K562 (cell line): ENCODE data around the gene BTBD2. TPM values are rescaled to one million over a fixed set of nuclear protein-coding genes. Genes with fewer than 3 reads are reported as not detected.

Experiments
- ATF2 ChIP-seq: sonication (generic); formaldehyde crosslinking; IDR thresholded peaks from 2 replicates; pipeline ENCODE4 v1.8.1; 2022; ENCODE audit warnings: missing genetic modification reagents
- CHD1 ChIP-seq: fragments of 200-600 bp; sonication (generic); IDR thresholded peaks from one replicate; pipeline ENCODE4 v1.6.1; 2012; ENCODE audit warnings: mild to moderate bottlenecking, moderate library complexity, low read length, inconsistent platforms
- EP300 ChIP-seq: IDR thresholded peaks from 2 replicates; pipeline ENCODE4 v1.6.1; 2012; ENCODE audit warnings: low read length, improper control_type of control experiment
- HDAC3 ChIP-seq: fragments of 450-650 bp; IDR thresholded peaks from 2 replicates; pipeline ENCODE4 v1.6.1; 2018; ENCODE audit warnings: borderline replicate concordance, mild to moderate bottlenecking, moderate library complexity; ENCODE audit not compliant: partially characterized antibody
- HIVEP1 ChIP-seq: fragments of 250-450 bp; sonication (Bioruptor Pico); IDR thresholded peaks from 2 replicates; pipeline ENCODE4 v1.4.0; 2020; ENCODE audit warnings: mild to moderate bottlenecking
- KDM5B ChIP-seq: fragments of 200-600 bp; sonication (generic); IDR thresholded peaks from 2 replicates; pipeline ENCODE4 v1.6.1; 2012; ENCODE audit warnings: low read depth, mild to moderate bottlenecking, moderate library complexity, low read length, control low read depth, inconsistent platforms; ENCODE audit not compliant: insufficient replicate concordance
- L3MBTL2 ChIP-seq: fragments of 450-650 bp; IDR thresholded peaks from 2 replicates; pipeline ENCODE4 v1.6.1; 2016; ENCODE audit warnings: mild to moderate bottlenecking, moderate library complexity
- MCM5 ChIP-seq: fragments of 450-650 bp; IDR thresholded peaks from 2 replicates; pipeline ENCODE4 v1.6.1; 2016; ENCODE audit warnings: low read depth
- NCOA1 ChIP-seq: fragments of 450-650 bp; IDR thresholded peaks from 2 replicates; pipeline ENCODE4 v1.6.1; 2016; ENCODE audit warnings: low read depth
- NFE2L1 ChIP-seq: fragments of 450-650 bp; IDR thresholded peaks from 2 replicates; pipeline ENCODE4 v1.6.1; 2016; ENCODE audit warnings: missing genetic modification characterization, low read depth, mild to moderate bottlenecking, missing compliant biosample characterization, moderate library complexity, borderline replicate concordance
- NR3C1 ChIP-seq: sonication (generic); formaldehyde crosslinking; IDR thresholded peaks from 2 replicates; pipeline ENCODE4 v1.8.1; 2022; ENCODE audit warnings: missing genetic modification reagents
- RB1 ChIP-seq: fragments of 450-650 bp; IDR thresholded peaks from 2 replicates; pipeline ENCODE4 v1.6.1; 2017; ENCODE audit warnings: low read depth, mild to moderate bottlenecking
- SREBF2 ChIP-seq: sonication (generic); formaldehyde crosslinking; IDR thresholded peaks from 2 replicates; pipeline ENCODE4 v1.4.0; 2020; ENCODE audit warnings: mild to moderate bottlenecking, missing genetic modification reagents
- TOE1 ChIP-seq, 2 experiments: fragments of 450-650 bp in 1 of 2; sonication (generic) in 1 of 2; formaldehyde crosslinking in 1 of 2; IDR thresholded peaks; 2 replicates each; pipeline versions ENCODE4 v1.7.1 to v1.8.0; 2016 to 2022; ENCODE audit warnings: borderline replicate concordance in 2 of 2, mild to moderate bottlenecking in 2 of 2, antibody characterized with exemption in 1 of 2, inconsistent platforms in 1 of 2, low read depth in 1 of 2, missing genetic modification reagents in 1 of 2, moderate library complexity in 1 of 2
- XRCC3 ChIP-seq: fragments of 450-650 bp; IDR thresholded peaks from 2 replicates; pipeline ENCODE4 v1.6.1; 2017; ENCODE audit warnings: mild to moderate bottlenecking, moderate library complexity
- ZFP36 ChIP-seq: fragments of 150-350 bp; IDR thresholded peaks from 2 replicates; pipeline ENCODE4 v1.6.1; 2018; ENCODE audit warnings: low read length, low read depth; ENCODE audit not compliant: partially characterized antibody
- ZNF143 ChIP-seq: sonication (generic); formaldehyde crosslinking; IDR thresholded peaks from 2 replicates; pipeline ENCODE4 v1.9.0; 2022; ENCODE audit warnings: mild to moderate bottlenecking, missing genetic modification reagents
- ZNF24 ChIP-seq: fragments of 450-650 bp; IDR thresholded peaks from 2 replicates; pipeline ENCODE4 v1.6.1; 2016
- ZNF280A ChIP-seq: fragments of 450-650 bp; IDR thresholded peaks from 2 replicates; pipeline ENCODE4 v1.6.1; 2018; ENCODE audit warnings: mild to moderate bottlenecking, low read depth; ENCODE audit not compliant: partially characterized antibody
- ZNF436 ChIP-seq: fragments of 250-450, 450-650 bp; sonication (Bioruptor Pico); formaldehyde crosslinking; IDR thresholded peaks from 2 replicates; pipeline ENCODE4 v1.7.0; 2020; ENCODE audit warnings: mild to moderate bottlenecking
- polyA plus RNA-seq, 8 experiments: library from polyadenylated mRNA; depleted of rRNA in 4 of 8; stranded (reverse) in 5 of 8; unstranded in 3 of 8; fragments of >200 nt; fragmentation: Nextera tagmentation in 2 of 8; fragmentation: Illumina TruSeq in 1 of 8; extraction: Ambion mirVana in 2 of 8; extraction: Trizol in 1 of 8; gene quantifications; 2 replicates each; pipeline versions ENCODE4 v1.2.1 to v1.2.3, GENCODE V29; 2011 to 2014; ENCODE audit warnings: inconsistent platforms in 1 of 8, missing spikeins in 1 of 8
- total RNA-seq, 7 experiments: library from RNA; depleted of rRNA in 6 of 7; stranded (reverse); fragments of >200 nt in 6 of 7; fragmentation: Illumina TruSeq in 2 of 7; extraction: Trizol in 2 of 7; gene quantifications; 2 replicates each; pipeline versions ENCODE4 v1.2.1 to v1.2.3, GENCODE V29; 2011 to 2021; ENCODE audit warnings: low replicate concordance in 1 of 7
- TF ChIP-seq, protein P1 (sequence below), 3 experiments: IDR thresholded peaks in 2 of 3; conservative IDR thresholded peaks in 1 of 3; 2 replicates each; pipeline ENCODE4 v1.5.1; 2011 to 2012; ENCODE audit warnings: low read length in 3 of 3, mild to moderate bottlenecking in 3 of 3, control low read depth in 2 of 3, improper control_type of control experiment in 1 of 3, inconsistent platforms in 1 of 3, low read depth in 1 of 3, mixed read lengths in 1 of 3, moderate library complexity in 1 of 3; ENCODE audit not compliant: insufficient read depth in 2 of 3
- TF ChIP-seq, protein P2 (sequence below), 2 experiments: fragments of 450-650 bp; IDR thresholded peaks; 2 replicates each; pipeline ENCODE4 v1.6.1; 2016

BTBD2 gene
- total and polyA plus RNA-seq, 9 of the 15 experiments (the other 6 are each of a cell fraction or from before 2014, with no cell fraction given): 0.10 to 15.6 (median 6.9) TPM

DNA sequence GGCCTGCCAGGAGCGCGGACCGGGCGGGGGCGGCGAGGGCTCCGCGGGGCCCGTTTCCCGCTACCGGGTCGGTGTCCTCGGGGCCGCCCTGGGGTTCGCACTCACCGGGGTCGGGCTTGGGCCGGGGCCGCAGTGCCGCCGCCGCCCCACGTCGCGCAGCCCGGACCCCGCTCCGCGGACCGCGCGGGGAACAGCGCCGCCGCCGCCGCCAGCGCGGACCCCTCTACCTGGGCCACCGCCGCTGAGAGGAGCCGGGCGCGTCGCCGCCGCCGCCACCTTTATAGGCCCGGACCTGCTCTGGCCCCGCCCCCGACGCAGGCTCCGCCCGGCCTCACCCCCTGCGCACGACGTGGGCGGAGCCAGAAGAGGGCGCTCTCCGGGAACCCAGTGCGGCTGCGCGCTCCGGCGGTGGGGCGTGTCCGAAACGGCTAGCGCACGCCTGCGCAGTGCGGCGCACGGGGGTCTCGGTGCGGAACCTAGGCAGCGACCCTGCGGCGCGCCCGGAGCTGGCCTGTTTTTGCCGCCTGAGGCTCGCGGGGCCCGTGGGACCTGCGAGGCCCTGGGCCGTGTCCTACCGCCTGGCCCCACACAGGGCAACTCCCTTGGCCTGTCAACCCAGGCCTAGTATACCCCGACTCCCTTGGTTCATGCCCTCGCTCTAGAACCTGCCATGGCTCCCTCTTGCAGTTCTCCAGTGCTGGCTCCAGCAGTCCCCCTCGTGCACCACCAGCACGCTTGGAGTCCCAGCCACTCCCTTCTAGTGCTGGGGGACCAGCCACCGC is 35.7 kb upstream of the BTBD2 start, which contains the start of gene MKNK2 (continued):
- TF ChIP-seq EP300: no peak
- TF ChIP-seq ZNF436 (CRISPR knock-in tag): no peak
- no peak for TF ChIP-seq MCM5
- peak; percentile 96 for TF ChIP-seq RB1
- peak; percentile 98 for TF ChIP-seq KDM5B
- no peak for TF ChIP-seq HIVEP1 (CRISPR knock-in tag)
- TF ChIP-seq SREBF2 (CRISPR knock-in tag): no peak
- no peak for TF ChIP-seq XRCC3
- TF ChIP-seq ZNF280A: no peak
- peak; percentile 32; the same call in 1 of the 2 replicates for TF ChIP-seq TOE1 (IDR thresholded peaks at IDR 0.05; ENCODE audit: borderline replicate concordance)
- 0 out of 2 replicates have a peak, but pooled peaks have one; percentile 71 for TF ChIP-seq TOE1 (CRISPR knock-in tag; IDR thresholded peaks at IDR 0.05; ENCODE audit: borderline replicate concordance, low read depth)
- TF ChIP-seq ATF2 (CRISPR knock-in tag): no peak
- TF ChIP-seq, protein P1, sequence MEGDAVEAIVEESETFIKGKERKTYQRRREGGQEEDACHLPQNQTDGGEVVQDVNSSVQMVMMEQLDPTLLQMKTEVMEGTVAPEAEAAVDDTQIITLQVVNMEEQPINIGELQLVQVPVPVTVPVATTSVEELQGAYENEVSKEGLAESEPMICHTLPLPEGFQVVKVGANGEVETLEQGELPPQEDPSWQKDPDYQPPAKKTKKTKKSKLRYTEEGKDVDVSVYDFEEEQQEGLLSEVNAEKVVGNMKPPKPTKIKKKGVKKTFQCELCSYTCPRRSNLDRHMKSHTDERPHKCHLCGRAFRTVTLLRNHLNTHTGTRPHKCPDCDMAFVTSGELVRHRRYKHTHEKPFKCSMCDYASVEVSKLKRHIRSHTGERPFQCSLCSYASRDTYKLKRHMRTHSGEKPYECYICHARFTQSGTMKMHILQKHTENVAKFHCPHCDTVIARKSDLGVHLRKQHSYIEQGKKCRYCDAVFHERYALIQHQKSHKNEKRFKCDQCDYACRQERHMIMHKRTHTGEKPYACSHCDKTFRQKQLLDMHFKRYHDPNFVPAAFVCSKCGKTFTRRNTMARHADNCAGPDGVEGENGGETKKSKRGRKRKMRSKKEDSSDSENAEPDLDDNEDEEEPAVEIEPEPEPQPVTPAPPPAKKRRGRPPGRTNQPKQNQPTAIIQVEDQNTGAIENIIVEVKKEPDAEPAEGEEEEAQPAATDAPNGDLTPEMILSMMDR (IDR thresholded peaks at IDR 0.05 in 2 of 3, conservative IDR thresholded peaks at IDR 0.05 in 1 of 3; ENCODE audit: insufficient read depth in 2 of 3, low read depth in 1 of 3, low read length in 3 of 3): peak; percentile 72 to 88 (median 73)
- TF ChIP-seq NCOA1: no peak
- no peak for TF ChIP-seq HDAC3
- 0 out of 2 replicates have a peak, but pooled peaks have one; percentile 57 for TF ChIP-seq NR3C1 (CRISPR knock-in tag)
- no peak for TF ChIP-seq ZNF24
- TF ChIP-seq ZFP36: peak; percentile 98
- peak; percentile 44; the same call in 1 of the 2 replicates for TF ChIP-seq ZNF143 (CRISPR knock-in tag)
- no peak for TF ChIP-seq NFE2L1 (tag)
- TF ChIP-seq L3MBTL2: no peak
- TF ChIP-seq, protein P2, sequence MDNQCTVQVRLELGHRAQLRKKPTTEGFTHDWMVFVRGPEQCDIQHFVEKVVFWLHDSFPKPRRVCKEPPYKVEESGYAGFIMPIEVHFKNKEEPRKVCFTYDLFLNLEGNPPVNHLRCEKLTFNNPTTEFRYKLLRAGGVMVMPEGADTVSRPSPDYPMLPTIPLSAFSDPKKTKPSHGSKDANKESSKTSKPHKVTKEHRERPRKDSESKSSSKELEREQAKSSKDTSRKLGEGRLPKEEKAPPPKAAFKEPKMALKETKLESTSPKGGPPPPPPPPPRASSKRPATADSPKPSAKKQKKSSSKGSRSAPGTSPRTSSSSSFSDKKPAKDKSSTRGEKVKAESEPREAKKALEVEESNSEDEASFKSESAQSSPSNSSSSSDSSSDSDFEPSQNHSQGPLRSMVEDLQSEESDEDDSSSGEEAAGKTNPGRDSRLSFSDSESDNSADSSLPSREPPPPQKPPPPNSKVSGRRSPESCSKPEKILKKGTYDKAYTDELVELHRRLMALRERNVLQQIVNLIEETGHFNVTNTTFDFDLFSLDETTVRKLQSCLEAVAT (IDR thresholded peaks at IDR 0.05): no peak
- peak; percentile 55 for TF ChIP-seq CHD1
